ENCODE results near the gene ANKRD10.

DNA sequence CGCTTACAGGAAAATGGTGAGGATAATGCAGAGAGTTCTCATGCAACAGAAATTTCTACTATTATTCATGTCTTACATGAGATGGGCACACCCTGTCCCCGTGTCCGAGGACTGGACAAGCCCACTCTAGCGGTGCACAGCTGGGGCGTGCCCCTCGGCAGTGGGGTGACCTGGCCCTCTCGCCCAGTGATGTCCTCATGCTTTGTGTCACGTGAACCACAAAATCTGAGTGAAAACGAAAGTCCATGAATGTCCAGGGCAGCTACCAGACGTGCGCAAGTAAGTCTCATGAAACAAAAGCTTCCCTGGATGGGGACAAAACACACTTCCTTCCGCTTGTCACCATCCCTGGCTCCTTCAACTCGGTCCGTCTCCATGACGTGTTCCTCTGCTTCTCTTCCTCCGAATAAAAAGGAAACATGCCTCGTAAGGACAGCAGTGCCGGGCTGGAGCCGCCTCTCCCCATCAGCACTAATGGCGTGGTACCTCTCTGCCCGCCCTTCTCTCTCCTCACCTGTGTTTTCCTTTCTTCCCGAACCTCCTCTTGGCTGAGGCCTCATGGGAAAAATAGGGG lies 45.6 kb downstream of the ANKRD10 start:
- TF ChIP-seq, protein P1, sequence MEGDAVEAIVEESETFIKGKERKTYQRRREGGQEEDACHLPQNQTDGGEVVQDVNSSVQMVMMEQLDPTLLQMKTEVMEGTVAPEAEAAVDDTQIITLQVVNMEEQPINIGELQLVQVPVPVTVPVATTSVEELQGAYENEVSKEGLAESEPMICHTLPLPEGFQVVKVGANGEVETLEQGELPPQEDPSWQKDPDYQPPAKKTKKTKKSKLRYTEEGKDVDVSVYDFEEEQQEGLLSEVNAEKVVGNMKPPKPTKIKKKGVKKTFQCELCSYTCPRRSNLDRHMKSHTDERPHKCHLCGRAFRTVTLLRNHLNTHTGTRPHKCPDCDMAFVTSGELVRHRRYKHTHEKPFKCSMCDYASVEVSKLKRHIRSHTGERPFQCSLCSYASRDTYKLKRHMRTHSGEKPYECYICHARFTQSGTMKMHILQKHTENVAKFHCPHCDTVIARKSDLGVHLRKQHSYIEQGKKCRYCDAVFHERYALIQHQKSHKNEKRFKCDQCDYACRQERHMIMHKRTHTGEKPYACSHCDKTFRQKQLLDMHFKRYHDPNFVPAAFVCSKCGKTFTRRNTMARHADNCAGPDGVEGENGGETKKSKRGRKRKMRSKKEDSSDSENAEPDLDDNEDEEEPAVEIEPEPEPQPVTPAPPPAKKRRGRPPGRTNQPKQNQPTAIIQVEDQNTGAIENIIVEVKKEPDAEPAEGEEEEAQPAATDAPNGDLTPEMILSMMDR (IDR thresholded peaks at IDR 0.05; ENCODE audit: insufficient read depth, low read depth, low read length), result no peak
- no peak for TF ChIP-seq EZH2 (IDR thresholded peaks at IDR 0.05; ENCODE audit: insufficient read depth, low read length)
